H1 (cell line): ENCODE data around the gene IGFL2. TPM values are rescaled to one million over a fixed set of nuclear protein-coding genes. Genes with fewer than 3 reads are reported as not detected.

Source experiments
- CTCF ChIA-PET: fragments of 300-600 bp; sonication (Branson Sonifier 250); formaldehyde crosslinking; loops from one replicate; lab custom pipeline; 2021; ENCODE audit not compliant: partially characterized antibody; lab: Charles Lee
- POLR2A ChIA-PET: fragments of 300-600 bp; sonication (Branson Sonifier 250); formaldehyde crosslinking; loops from one replicate; lab custom pipeline; 2021; ENCODE audit warnings: inconsistent platforms; ENCODE audit not compliant: partially characterized antibody; lab: Charles Lee
- DNase-seq, 2 experiments: peaks; one replicate each; pipeline versions ENCODE4 v3.0.0 to v3.0.0-alpha.2; 2010 to 2022; ENCODE audit warnings: low spot score in 2 of 2, low read depth in 1 of 2, mixed read lengths in 1 of 2
- FAIRE-seq: peaks from 2 replicates; lab custom pipeline; 2011; peaks lifted over from hg19 to GRCh38; lab: Jason Lieb, UNC
- H2AFZ ChIP-seq: 2 replicates; pipeline ENCODE4 v1.8.1; 2012; ENCODE audit warnings: low read length, inconsistent platforms
- H2AK5ac ChIP-seq: 2 replicates; pipeline ENCODE4 v1.6.1; 2013; ENCODE audit warnings: low read depth, low read length
- H2BK120ac ChIP-seq: replicated peaks from 2 replicates; pipeline ENCODE3; 2013; ENCODE audit warnings: low read depth, low read length, inconsistent platforms
- H2BK12ac ChIP-seq: 2 replicates; pipeline ENCODE4 v1.6.1; 2013; ENCODE audit warnings: low read depth, low read length
- H2BK15ac ChIP-seq: 2 replicates; pipeline ENCODE4 v1.6.1; 2013; ENCODE audit warnings: low read length
- H2BK20ac ChIP-seq: 2 replicates; pipeline ENCODE4 v1.6.1; 2013; ENCODE audit warnings: low read length
- H2BK5ac ChIP-seq: 2 replicates; pipeline ENCODE4 v1.6.1; 2013; ENCODE audit warnings: low read depth, low read length
- H3K14ac ChIP-seq: 2 replicates; pipeline ENCODE4 v1.6.1; 2013; ENCODE audit warnings: inconsistent platforms; ENCODE audit not compliant: insufficient read length
- H3K18ac ChIP-seq: 2 replicates; pipeline ENCODE4 v1.6.1; 2013; ENCODE audit warnings: low read length; ENCODE audit errors: extremely low read depth
- H3K23ac ChIP-seq: 2 replicates; pipeline ENCODE4 v1.6.1; 2013; ENCODE audit warnings: inconsistent platforms; ENCODE audit not compliant: insufficient read length
- H3K23me2 ChIP-seq: 2 replicates; pipeline ENCODE4 v1.6.1; 2013; ENCODE audit warnings: low read depth, low read length
- H3K27ac ChIP-seq: 2 replicates; pipeline ENCODE4 v1.6.1; 2011; ENCODE audit warnings: low read depth, low read length, inconsistent platforms
- H3K27me3 ChIP-seq, 4 experiments: replicated peaks in 1 of 4; 1 replicate in 1 of 4; 2 replicates in 3 of 4; pipeline versions ENCODE4 v1.6.1 to v1.8.1; 2011 to 2013; ENCODE audit warnings: low read length in 3 of 4, mild to moderate bottlenecking in 3 of 4, inconsistent platforms in 2 of 4, mixed read lengths in 2 of 4, moderate library complexity in 1 of 4; ENCODE audit not compliant: control insufficient read depth in 3 of 4, insufficient read depth in 3 of 4; ENCODE audit errors: extremely low read depth in 1 of 4
- H3K36me3 ChIP-seq, 4 experiments: 2 replicates each; pipeline versions ENCODE4 v1.6.1 to v1.8.1; 2011 to 2013; ENCODE audit warnings: mild to moderate bottlenecking in 4 of 4, low read length in 3 of 4, moderate library complexity in 2 of 4, control low read depth in 1 of 4, inconsistent platforms in 1 of 4; ENCODE audit not compliant: insufficient read depth in 4 of 4, control insufficient read depth in 2 of 4
- H3K4ac ChIP-seq: replicated peaks from 2 replicates; pipeline ENCODE3; 2013; ENCODE audit warnings: low read length, low read depth, mixed read lengths, inconsistent platforms; ENCODE audit not compliant: insufficient read length
- H3K4me1 ChIP-seq, 4 experiments: replicated peaks in 1 of 4; 1 replicate in 1 of 4; 2 replicates in 3 of 4; pipeline versions ENCODE4 v1.6.1 to v1.8.1; 2011 to 2013; ENCODE audit warnings: low read length in 3 of 4, inconsistent platforms in 2 of 4, mixed read lengths in 1 of 4; ENCODE audit not compliant: insufficient read depth in 4 of 4, control insufficient read depth in 3 of 4
- H3K4me2 ChIP-seq, 2 experiments: 2 replicates each; pipeline versions ENCODE4 v1.6.1 to v1.8.1; 2011 to 2013; ENCODE audit warnings: low read depth in 2 of 2, low read length in 2 of 2, control low read depth in 1 of 2, inconsistent platforms in 1 of 2, mild to moderate bottlenecking in 1 of 2; ENCODE audit not compliant: insufficient read depth in 1 of 2
- H3K4me3 ChIP-seq, 4 experiments: fragments of 200-600, 300-600 bp in 1 of 4; sonication (generic), shearing (Covaris generic), sonication (Bioruptor Twin) in 1 of 4; 2 replicates each; pipeline versions ENCODE4 v1.5.1 to v1.8.1; 2011 to 2016; ENCODE audit warnings: low read length in 4 of 4, low read depth in 3 of 4, control low read depth in 2 of 4, inconsistent platforms in 2 of 4, mild to moderate bottlenecking in 2 of 4, mixed read lengths in 1 of 4, moderate library complexity in 1 of 4; ENCODE audit not compliant: insufficient read depth in 2 of 4; ENCODE audit errors: extremely low read depth in 1 of 4
- H3K56ac ChIP-seq: replicated peaks from 2 replicates; pipeline ENCODE3; 2013; ENCODE audit warnings: low read depth, mild to moderate bottlenecking, mixed read lengths, low read length, inconsistent platforms; ENCODE audit not compliant: insufficient read length
- H3K79me1 ChIP-seq: 2 replicates; pipeline ENCODE4 v1.6.1; 2013; ENCODE audit warnings: low read depth, low read length, control low read depth
- H3K79me2 ChIP-seq, 2 experiments: 2 replicates each; pipeline versions ENCODE4 v1.6.1 to v1.8.1; 2012 to 2013; ENCODE audit warnings: low read length in 2 of 2, mild to moderate bottlenecking in 2 of 2, inconsistent platforms in 1 of 2; ENCODE audit not compliant: insufficient read depth in 2 of 2, control insufficient read depth in 1 of 2
- H3K9ac ChIP-seq, 4 experiments: replicated peaks in 1 of 4; 1 replicate in 1 of 4; 2 replicates in 3 of 4; pipeline versions ENCODE4 v1.6.1 to v1.8.1; 2011 to 2013; ENCODE audit warnings: low read depth in 3 of 4, low read length in 3 of 4, control low read depth in 2 of 4, mild to moderate bottlenecking in 2 of 4, moderate library complexity in 2 of 4, inconsistent platforms in 1 of 4; ENCODE audit errors: extremely low read depth in 1 of 4
- H3K9me3 ChIP-seq, 2 experiments: 2 replicates each; pipeline versions ENCODE4 v1.6.1 to v1.8.1; 2012 to 2013; ENCODE audit warnings: mild to moderate bottlenecking in 2 of 2, moderate library complexity in 2 of 2, control low read depth in 1 of 2, inconsistent platforms in 1 of 2, low read depth in 1 of 2, low read length in 1 of 2, mixed read lengths in 1 of 2; ENCODE audit not compliant: insufficient read depth in 2 of 2
- H4K20me1 ChIP-seq, 2 experiments: replicated peaks in 1 of 2; 2 replicates each; pipeline versions ENCODE3 to v1.8.1; 2011 to 2013; ENCODE audit warnings: inconsistent platforms in 2 of 2, low read length in 2 of 2, mild to moderate bottlenecking in 1 of 2; ENCODE audit not compliant: insufficient read depth in 2 of 2, control insufficient read depth in 1 of 2
- H4K5ac ChIP-seq: 2 replicates; pipeline ENCODE4 v1.6.1; 2013; ENCODE audit warnings: low read length, low read depth, mixed read lengths, inconsistent platforms; ENCODE audit not compliant: insufficient read length
- H4K8ac ChIP-seq: 2 replicates; pipeline ENCODE4 v1.8.0; 2013; ENCODE audit warnings: mild to moderate bottlenecking, moderate library complexity, low read length, inconsistent platforms; ENCODE audit not compliant: insufficient read depth; ENCODE audit errors: extremely low read depth
- H4K91ac ChIP-seq: replicated peaks from 2 replicates; pipeline ENCODE3; 2013; ENCODE audit warnings: low read length, mixed read lengths, inconsistent platforms; ENCODE audit not compliant: insufficient read length
- EZH2 ChIP-seq: fragments of 200-600 bp; sonication (generic); IDR thresholded peaks from 2 replicates; pipeline ENCODE4 v1.7.1; 2012; ENCODE audit warnings: low read depth, mild to moderate bottlenecking, moderate library complexity, low read length, inconsistent platforms; ENCODE audit not compliant: severe bottlenecking
- WGBS, 2 experiments: shearing (Covaris generic) in 1 of 2; methylation state at CpG; one replicate each; pipeline versions ENCODE4 v1.1.6 to v1.1.7; 2013 to 2015; ENCODE audit warnings: low lambda C conversion rate in 2 of 2, mixed read lengths in 2 of 2, inconsistent platforms in 1 of 2, low coverage in 1 of 2, missing lambda C conversion rate in 1 of 2; ENCODE audit not compliant: insufficient replicate concordance in 2 of 2, insufficient coverage in 1 of 2, insufficient read length in 1 of 2; ENCODE audit errors: extremely low coverage in 1 of 2, missing lambda C conversion rate in 1 of 2; 5-methylcytosine and 5-hydroxymethylcytosine counted together
- polyA plus RNA-seq, 7 experiments: library from polyadenylated mRNA; depleted of rRNA in 3 of 7; stranded (reverse) in 5 of 7; unstranded in 2 of 7; fragments of >200 nt in 5 of 7; fragments of 200-250 nt in 2 of 7; gene quantifications; 1 replicate in 5 of 7; 2 replicates in 1 of 7; 4 replicates in 1 of 7; pipeline versions ENCODE4 v1.2.1 to v1.2.3, GENCODE V29; 2011 to 2013; ENCODE audit warnings: missing spikeins in 2 of 7, mixed read lengths in 2 of 7
- total RNA-seq: library from RNA; stranded (reverse); fragmentation: NEBNext Ultra II Directional; extraction: Animal tissue kit (Norgen Biotek cat#: 25700); gene quantifications from 2 replicates; pipeline ENCODE4 v1.2.1, GENCODE V29; 2021

Gene IGFL2
- total and polyA plus RNA-seq, 2 of the 8 experiments (the other 6 are each of a cell fraction or from before 2014, with no cell fraction given), result not detected

DNA sequence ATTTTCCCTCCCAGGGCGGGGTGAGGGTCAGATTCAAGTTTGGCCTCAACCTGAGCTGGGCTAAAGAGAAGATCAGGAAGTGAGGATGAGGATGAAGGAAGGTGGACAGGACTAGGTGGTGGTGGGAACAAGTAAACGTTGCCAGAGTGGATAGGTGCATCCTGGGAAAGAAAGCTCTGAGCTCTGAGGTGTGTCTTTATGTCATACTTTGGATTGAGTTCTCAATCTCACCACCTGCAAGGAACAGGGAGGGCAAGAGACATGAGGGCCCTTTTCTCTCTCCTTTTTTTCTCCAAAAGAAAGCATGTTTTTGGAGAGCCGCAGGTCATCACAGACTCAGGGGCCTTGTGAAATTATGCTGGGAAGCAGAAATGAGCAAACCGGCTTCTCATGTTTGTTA is 43.3 kb downstream of the IGFL2 start:
- no peak for TF ChIP-seq EZH2
- FAIRE-seq (peak; percentile 24), DNase-seq (no peak)

More for the DNA sequence above, 43.3 kb downstream of the IGFL2 start:
- no peaks in the 10 kb centered on the region for H3K79me2 ChIP-seq
- H2BK5ac ChIP-seq, result no peak overlapping the region
- no peak overlapping the region for H2BK120ac ChIP-seq
- 0 out of 2 replicates have a peak overlapping the region, but pooled peaks have one; percentile 3 for H2BK15ac ChIP-seq
- H3K36me3 ChIP-seq, result no peaks in the 10 kb centered on the region
- H2BK12ac ChIP-seq, result no peak overlapping the region; the same call in 1 of the 2 replicates
- no peak overlapping the region for H4K91ac ChIP-seq
- no peak overlapping the region for H3K27ac ChIP-seq
- no peak overlapping the region for H2BK20ac ChIP-seq
- peak overlapping the region; percentile 30 for H3K56ac ChIP-seq
- H3K27me3 ChIP-seq, result no peaks in the 10 kb centered on the region
- H4K20me1 ChIP-seq, result no peaks in the 10 kb centered on the region
- no peaks in the 10 kb centered on the region for H3K9me3 ChIP-seq
- no peak overlapping the region for H3K23ac ChIP-seq
- no peak overlapping the region for H3K4ac ChIP-seq
- H2AFZ ChIP-seq, result peak overlapping the region; percentile 17; the same call in 1 of the 2 replicates
- 72% methylated on average over 4 of the region's 4 CpGs; no CpG with 5 or more reads in 1 of the 2 experiments for WGBS, 2 experiments
- no peak overlapping the region for H2AK5ac ChIP-seq
- no peak overlapping the region for H3K9ac ChIP-seq
- H3K18ac ChIP-seq, result no peak overlapping the region
- POLR2A ChIA-PET, result interaction anchor here (0.9 to 1.0 kb wide), 2 partner anchors 17 to 113 kb away, joined by 3 read pairs; no protein-coding TSS in a partner anchor
- no peaks in the 10 kb centered on the region for H3K79me1 ChIP-seq
- CTCF ChIA-PET, result interaction anchor here (0.7 to 4.9 kb wide), 3 partner anchors 73 to 163 kb away, joined by 4 to 143 read pairs (median 5); no protein-coding TSS in a partner anchor
- no peak overlapping the region for H3K14ac ChIP-seq
- H3K23me2 ChIP-seq, result no peaks in the 10 kb centered on the region
- H3K4me1 ChIP-seq, result no peaks in the 10 kb centered on the region
- no peak overlapping the region for H4K8ac ChIP-seq
- no peak overlapping the region for H3K4me2 ChIP-seq
- no peak overlapping the region for H3K4me3 ChIP-seq
- no peak overlapping the region for H4K5ac ChIP-seq
